Measurements from ENCODE around the gene PNCK.
A peak's percentile ranks its signal among the peaks of the same experiment; 100 is the strongest.
"Not testable (repeated sequence)": the region's sequence is repeated elsewhere in the genome, so short reads cannot be mapped to it uniquely, and the experiment has no call there.

PNCK gene

GRCh38 chrX:153673428-153674218 lies at the start of gene PNCK:
TSS of gene PNCK (minus strand) at chrX:153673813. CDS start at chrX:153673076, 737 bp downstream.
- no peak for DNase-seq

DNA sequence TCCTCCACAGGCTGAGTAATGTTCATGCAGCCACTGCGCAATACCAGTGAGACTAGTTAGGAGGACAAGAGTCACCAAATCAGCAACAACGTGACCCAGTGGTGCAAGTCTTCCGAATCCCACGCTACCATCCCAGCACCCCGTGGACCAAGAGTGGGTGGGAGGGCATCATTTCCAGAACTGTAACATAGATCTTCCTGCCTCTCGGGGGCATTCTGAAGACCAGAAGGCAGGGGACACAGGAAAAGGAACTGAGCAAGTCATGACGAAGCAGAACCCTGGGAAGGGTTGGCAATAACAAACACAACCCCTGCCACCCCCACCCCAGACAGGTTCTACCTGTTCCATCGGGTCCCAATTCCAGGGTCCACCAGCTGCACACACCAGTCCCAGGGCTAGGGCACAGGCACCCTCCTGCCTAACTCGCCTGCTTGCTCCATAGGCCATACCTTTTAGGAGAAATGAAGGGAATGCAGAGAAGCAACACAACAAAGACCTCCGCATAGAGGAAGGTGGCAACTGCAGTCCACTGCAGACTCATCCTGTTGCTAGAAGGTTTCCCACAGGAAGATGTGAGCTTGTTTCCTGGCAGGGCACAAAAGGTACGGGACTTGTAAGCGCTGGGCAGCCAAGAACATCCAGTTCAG lies 49.2 kb upstream of the PNCK start:
- DNase-seq, result no peak

- no peak for DNase-seq
These were observed 46.1 kb upstream of the PNCK start for GRCh38 chrX:153719701-153720100.

- no peak for DNase-seq
These were observed 45.6 kb upstream of the PNCK start for GRCh38 chrX:153719238-153719637.

- DNase-seq, result no peak
These were observed 43.8 kb upstream of the PNCK start for GRCh38 chrX:153717445-153717844.

DNA sequence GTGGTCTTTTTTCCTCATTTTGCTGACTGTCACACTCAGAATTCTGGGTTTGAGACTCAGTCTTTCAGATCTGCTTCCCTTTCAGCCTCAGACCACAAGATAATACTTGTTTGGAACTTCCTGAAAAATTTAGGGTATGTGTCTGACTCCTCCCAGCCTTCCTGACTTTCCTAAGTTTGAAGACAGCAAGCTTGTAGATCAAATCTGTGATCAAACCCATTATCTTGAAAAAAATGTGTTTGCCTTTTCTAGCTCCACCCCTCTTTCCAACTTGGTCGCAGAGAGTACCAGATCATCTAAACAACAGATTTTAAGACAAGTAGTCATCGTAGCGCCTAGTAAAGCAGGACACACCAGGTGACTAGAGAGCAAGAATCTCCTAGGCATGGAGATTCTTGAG lies 40.6 kb upstream of the PNCK start:
- no peak for DNase-seq

DNA sequence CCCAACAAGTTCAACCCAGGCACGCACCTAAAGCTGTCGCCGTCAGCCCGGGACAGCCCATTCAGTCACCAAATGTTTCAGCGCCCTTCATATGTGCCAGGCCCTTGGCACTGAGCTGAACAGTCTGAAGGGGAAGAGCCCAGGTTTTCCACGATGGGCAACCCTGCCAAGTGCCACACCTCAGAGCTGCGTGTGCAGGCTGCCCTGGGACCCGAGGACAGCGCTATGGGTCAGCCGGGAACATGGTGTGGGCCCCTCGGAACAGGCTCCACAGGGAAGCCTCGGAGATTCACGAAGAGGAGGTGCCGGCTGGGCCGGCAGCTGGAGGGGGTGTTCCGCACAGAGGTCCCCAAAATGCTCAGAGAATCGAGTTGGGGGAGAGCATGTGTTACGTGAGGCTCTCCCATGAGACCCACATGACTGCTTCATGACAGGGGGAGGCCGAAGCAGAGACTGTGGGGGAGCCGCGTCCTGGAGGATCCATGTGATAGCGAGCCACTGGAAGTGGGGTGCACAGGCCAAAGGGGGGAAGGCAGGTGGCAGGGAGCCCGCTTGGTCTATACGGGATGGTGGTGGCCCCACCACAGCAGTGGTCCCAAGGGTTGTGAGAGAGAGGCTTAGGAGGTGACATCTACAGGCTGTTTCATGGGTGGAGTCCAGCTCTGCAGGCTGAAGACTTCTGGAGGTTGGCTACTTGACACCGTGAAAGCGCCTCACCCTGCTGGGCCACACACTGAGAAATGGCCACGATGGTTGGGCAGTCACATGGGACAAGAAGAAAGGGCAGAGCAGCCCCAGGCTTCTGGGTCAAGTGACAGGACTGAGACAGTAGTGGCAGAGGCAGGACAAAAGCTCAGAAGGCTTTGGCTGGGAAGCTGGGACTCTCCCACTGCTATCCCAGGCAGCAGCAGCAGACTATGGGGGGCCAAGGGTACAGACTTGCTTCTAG lies 36.4 kb upstream of the PNCK start:
- no peak for DNase-seq

DNA sequence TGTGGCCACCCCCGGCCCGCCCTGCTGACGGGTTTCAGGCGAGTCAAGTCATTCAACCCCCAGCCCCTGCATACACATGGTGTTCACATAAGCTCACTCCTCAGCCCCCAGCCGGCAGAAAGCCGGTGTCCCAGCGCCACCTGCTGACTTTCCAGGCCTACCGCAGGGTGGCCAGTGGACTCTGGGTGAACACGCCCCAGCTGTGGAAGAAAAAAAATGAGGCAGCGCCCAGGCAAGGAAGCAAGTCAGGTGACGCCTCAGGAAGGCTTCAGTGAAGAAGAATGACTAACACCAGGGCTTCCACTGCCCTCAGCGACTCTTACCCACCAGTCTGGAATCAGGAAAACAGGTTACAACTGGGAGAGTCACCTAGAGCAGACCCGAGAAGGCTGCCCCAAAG lies 34.8 kb upstream of the PNCK start:
- peak; percentile 42 for DNase-seq

DNA sequence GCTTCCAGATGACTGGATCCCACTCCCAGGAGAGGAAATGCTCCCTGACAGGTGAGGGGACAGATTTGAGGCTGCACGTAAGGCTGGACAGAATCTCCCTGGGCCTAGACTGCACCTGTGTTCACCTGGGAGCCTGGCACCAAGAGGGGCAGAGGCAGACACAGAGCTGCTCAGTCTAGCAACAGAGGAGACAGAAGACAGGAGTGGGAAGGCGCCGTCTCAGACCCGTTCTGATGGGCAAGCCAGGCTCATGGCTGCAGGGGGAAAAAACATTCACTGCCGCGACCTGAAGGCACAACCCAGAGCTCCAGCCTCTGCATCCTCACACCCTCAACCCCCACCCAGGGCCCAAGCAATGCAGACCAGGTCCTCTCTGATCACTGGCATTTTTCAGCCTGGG lies 33.8 kb upstream of the PNCK start:
- no peak for DNase-seq

DNA sequence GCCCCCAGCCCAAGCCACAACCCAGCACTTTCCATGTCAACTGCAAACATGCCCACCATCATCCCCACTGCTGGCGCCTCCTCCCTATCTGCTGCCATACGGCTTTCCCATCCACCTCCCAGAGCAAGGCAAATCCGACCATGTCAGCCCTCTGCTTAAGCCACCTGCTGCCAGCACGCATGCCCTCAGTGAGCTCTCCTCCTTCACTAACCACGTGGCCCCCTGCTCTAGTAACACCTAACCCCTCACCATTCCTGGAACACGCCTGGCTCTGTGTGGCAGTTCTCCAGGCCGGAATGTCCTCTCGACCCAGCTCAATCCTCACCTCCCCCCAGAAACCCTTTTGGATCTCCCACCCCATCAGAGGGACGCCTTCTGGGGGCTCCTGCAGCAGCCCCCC lies 33.2 kb upstream of the PNCK start:
- DNase-seq, result no peak

- not testable (repeated sequence) for DNase-seq
These were observed 31.9 kb upstream of the PNCK start for GRCh38 chrX:153705403-153706060.

- DNase-seq, result not testable (repeated sequence)
These were observed 31.2 kb upstream of the PNCK start for GRCh38 chrX:153704631-153705402.

GRCh38 chrX:153704021-153704526 lies 30.5 kb upstream of the PNCK start:
- no peak for DNase-seq

DNA sequence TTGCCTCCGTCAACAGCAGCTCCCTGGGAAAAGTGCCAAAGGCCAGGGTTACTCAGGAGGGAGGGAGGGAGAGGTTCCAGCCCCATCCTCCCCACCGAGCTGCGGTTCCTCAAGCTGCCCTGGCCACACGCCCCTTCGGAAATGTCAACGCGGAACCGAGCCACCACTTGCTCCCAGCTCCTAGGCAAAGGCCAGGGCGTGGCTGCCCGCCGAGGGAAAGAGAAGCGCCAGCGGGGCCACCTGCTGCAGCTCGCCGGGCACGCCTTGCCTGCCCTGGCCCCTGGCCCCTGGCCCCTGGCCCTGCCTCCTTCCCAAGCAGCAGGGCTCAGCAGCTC lies 29.4 kb upstream of the PNCK start:
- no peak for DNase-seq

GRCh38 chrX:153702336-153703035 lies 28.9 kb upstream of the PNCK start:
- no peak for DNase-seq

GRCh38 chrX:153701706-153702105 lies 28.1 kb upstream of the PNCK start:
- DNase-seq, result no peak

DNA sequence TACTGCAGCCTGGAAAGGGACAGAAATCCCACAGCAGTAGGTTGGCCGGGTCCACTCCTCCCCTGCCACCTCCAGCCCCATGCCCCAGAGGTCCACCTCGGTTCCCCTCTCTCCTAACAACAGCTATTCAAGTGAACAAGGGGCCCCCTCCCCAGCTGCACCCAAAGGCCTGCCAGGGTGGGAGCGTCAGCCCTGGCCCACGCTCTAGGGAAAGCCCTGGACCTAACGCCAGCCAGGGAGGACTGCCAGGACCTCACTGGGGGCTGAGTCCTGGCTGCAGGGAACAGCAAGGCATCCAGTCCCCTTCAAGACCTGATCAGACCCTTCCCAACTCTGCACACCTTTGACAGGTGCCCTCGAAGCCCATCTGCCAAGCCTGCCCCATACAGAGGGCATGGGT lies 27.4 kb upstream of the PNCK start:
- no peak for DNase-seq

DNA sequence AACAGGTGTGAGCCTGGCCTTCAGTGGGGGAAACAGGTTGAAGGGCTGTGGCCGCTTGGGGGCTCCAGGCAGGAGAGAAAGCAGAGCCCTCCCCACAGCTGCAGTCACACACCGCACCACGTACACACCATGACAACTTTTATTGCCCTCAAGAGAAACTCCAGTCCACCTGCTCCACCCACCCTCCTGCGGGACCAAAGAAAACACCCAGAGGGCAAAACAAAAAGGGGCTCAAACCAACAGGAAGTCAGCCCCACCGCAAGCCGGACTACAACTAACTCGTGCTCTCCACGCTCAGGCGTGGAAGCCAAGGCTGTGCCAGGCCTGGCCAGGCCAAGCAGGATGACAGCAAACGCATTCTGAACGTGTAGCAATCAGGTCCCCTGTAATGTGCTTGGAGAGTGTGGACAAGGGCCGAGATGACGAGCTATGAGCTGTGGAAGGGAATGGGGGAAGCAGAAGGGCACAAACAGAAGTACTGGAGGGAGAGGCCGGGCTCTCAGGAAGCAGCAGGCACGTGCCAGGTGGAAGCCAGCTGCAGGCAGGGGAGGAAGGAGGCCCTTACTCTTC lies 26.8 kb upstream of the PNCK start:
- DNase-seq, result no peak

- not testable (repeated sequence) for DNase-seq
These were observed 26.3 kb upstream of the PNCK start for GRCh38 chrX:153699784-153700371.

- not testable (repeated sequence) for DNase-seq
These were observed 25.7 kb upstream of the PNCK start for GRCh38 chrX:153699210-153699783.
